Measurements from ENCODE around the gene FNDC3B. TPM values are rescaled to one million over a fixed set of nuclear protein-coding genes. Genes with fewer than 3 reads are reported as not detected.
A peak's percentile ranks its signal among the peaks of the same experiment; 100 is the strongest.

FNDC3B gene
- total RNA-seq, 4 donors from 2014 or later = 23.9 to 61.9 (median 37.0) TPM

DNA sequence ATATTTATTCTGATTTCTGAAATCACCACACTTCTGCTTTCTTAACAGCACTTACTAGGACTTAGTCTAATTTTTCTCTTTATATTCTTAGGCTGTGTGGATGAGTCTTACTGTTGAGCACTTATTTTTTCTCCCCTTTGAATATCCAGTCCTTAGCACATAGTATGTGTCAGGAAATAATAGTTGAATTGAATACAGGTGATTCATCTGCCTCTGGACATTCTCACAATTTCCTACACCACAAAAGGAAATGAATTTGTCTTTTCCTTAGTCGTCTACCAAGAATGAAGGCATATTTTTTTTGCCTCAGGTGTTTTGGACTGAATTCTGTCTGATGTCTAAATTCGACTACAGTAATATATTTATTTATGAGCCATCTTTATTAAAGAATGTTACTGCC is 204.6 kb downstream of the FNDC3B start:
- WGBS = 35% methylated on average over 2 of the region's 2 CpGs
- DNase-seq (ENCODE audit: low spot score in 2 of 2) = no peak

DNA sequence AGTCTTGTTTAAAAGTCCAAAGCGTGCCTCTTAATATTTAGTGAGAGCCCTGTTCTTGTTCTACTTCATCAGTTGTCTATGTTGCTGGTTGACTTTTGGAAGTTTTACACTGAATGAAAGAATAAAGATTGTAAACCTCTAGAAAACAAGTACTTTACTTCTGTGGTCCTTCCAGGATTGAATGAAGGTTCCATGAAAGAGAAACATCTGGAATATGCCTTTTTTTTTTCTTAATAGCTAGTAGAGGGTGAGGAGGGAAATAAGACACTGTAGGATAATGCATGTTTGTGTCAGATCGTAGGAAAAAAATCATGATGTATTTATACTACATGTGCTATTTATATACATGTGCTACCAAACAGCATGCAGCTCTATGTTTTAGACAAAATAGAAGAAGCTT is 205.9 kb downstream of the FNDC3B start:
- no peak for DNase-seq (ENCODE audit: low spot score in 2 of 2)
- H3K9me3 ChIP-seq = no peaks in the 10 kb centered on the region
- H3K36me3 ChIP-seq = no peaks in the 10 kb centered on the region
- H3K4me1 ChIP-seq = peaks cover 19% of the 10 kb centered on the region
- TF ChIP-seq POLR2AphosphoS5 (IDR thresholded peaks at IDR 0.05) (no peak), POLR2A (IDR thresholded peaks at IDR 0.05) (no peak), EP300 (IDR thresholded peaks at IDR 0.05) (no peak), CTCF (IDR thresholded peaks at IDR 0.05) (no peak)
- no peaks in the 10 kb centered on the region for H3K27me3 ChIP-seq
- WGBS = 90% methylated on average over 2 of the region's 2 CpGs
- H3K4me3 ChIP-seq = no peak overlapping the region
- H3K27ac ChIP-seq = no peak overlapping the region

More for the DNA sequence above, 204.6 kb downstream of the FNDC3B start:
- Histone ChIP-seq H3K4me3 (no peak overlapping the region), H3K27ac (no peak overlapping the region), H3K9me3 (no peaks in the 10 kb centered on the region), H3K27me3 (no peaks in the 10 kb centered on the region), H3K36me3 (no peaks in the 10 kb centered on the region), H3K4me1 (peaks cover 9% of the 10 kb centered on the region)
- no peak for TF ChIP-seq CTCF (IDR thresholded peaks at IDR 0.05)
- no peak for TF ChIP-seq EP300 (IDR thresholded peaks at IDR 0.05)
- no peak for TF ChIP-seq POLR2A (IDR thresholded peaks at IDR 0.05)
- no peak for TF ChIP-seq POLR2AphosphoS5 (IDR thresholded peaks at IDR 0.05)

GRCh38 chr3:172246107-172246844 is 206.9 kb downstream of the FNDC3B start:
- DNase-seq (ENCODE audit: low spot score in 2 of 2) = no peak
- peaks cover 19% of the 10 kb centered on the region for H3K4me1 ChIP-seq
- no peak overlapping the region for H3K27ac ChIP-seq
- TF ChIP-seq EP300 (IDR thresholded peaks at IDR 0.05) (no peak), CTCF (IDR thresholded peaks at IDR 0.05) (no peak), POLR2A (IDR thresholded peaks at IDR 0.05) (no peak), POLR2AphosphoS5 (IDR thresholded peaks at IDR 0.05) (no peak)
- H3K4me3 ChIP-seq = no peak overlapping the region
- H3K36me3 ChIP-seq = peaks cover 2% of the 10 kb centered on the region
- no peaks in the 10 kb centered on the region for H3K27me3 ChIP-seq
- no peaks in the 10 kb centered on the region for H3K9me3 ChIP-seq
- 44% methylated on average over 10 of the region's 10 CpGs for WGBS

GRCh38 chr3:172247525-172248274 is 208.3 kb downstream of the FNDC3B start:
- Histone ChIP-seq H3K4me3 (no peak overlapping the region), H3K36me3 (peaks cover 8% of the 10 kb centered on the region), H3K4me1 (peaks cover 19% of the 10 kb centered on the region), H3K27ac (peak overlapping the region; percentile 48), H3K27me3 (no peaks in the 10 kb centered on the region), H3K9me3 (no peaks in the 10 kb centered on the region)
- no peak for DNase-seq (ENCODE audit: low spot score in 2 of 2)
- TF ChIP-seq EP300 (IDR thresholded peaks at IDR 0.05) = no peak
- TF ChIP-seq POLR2A (IDR thresholded peaks at IDR 0.05) = no peak
- TF ChIP-seq POLR2AphosphoS5 (IDR thresholded peaks at IDR 0.05) = no peak
- TF ChIP-seq CTCF (IDR thresholded peaks at IDR 0.05) = no peak
- WGBS = 93% methylated on average over 13 of the region's 13 CpGs

- H3K4me1 ChIP-seq = peaks cover 19% of the 10 kb centered on the region
- TF ChIP-seq POLR2A (IDR thresholded peaks at IDR 0.05) (no peak), POLR2AphosphoS5 (IDR thresholded peaks at IDR 0.05) (no peak), EP300 (IDR thresholded peaks at IDR 0.05) (no peak), CTCF (IDR thresholded peaks at IDR 0.05) (no peak)
- H3K27me3 ChIP-seq = no peaks in the 10 kb centered on the region
Observed at GRCh38 chr3:172249039-172249438, 209.7 kb downstream of the FNDC3B start.

More at GRCh38 chr3:172249039-172249438, 209.7 kb downstream of the FNDC3B start:
- Histone ChIP-seq H3K36me3 (peaks cover 8% of the 10 kb centered on the region), H3K27ac (no peak overlapping the region), H3K4me3 (no peak overlapping the region), H3K9me3 (no peaks in the 10 kb centered on the region)
- WGBS = 57% methylated on average over 1 of the region's 1 CpG
- no peak for DNase-seq (ENCODE audit: low spot score in 2 of 2)

Measured in suprapubic skin (tissue), 4 donors.